Left ventricle myocardium inferior (tissue), 1 donor: ENCODE data around the gene CACHD1. TPM values are rescaled to one million over a fixed set of nuclear protein-coding genes. Genes with fewer than 3 reads are reported as not detected.

Experiments
- DNase-seq: peaks from one replicate; pipeline ENCODE4 v3.0.0-alpha.2; 2020
- H3K27ac ChIP-seq: fragments of 200-600 bp; replicated peaks from 2 replicates; pipeline ENCODE4 v1.8.0; 2021
- H3K27me3 ChIP-seq: fragments of 200-600 bp; 2 replicates; pipeline ENCODE4 v1.8.0; 2021; ENCODE audit warnings: low read depth
- H3K36me3 ChIP-seq: fragments of 200-600 bp; 2 replicates; pipeline ENCODE4 v1.8.0; 2021
- H3K4me1 ChIP-seq: fragments of 200-600 bp; 2 replicates; pipeline ENCODE4 v1.8.0; 2021
- H3K4me3 ChIP-seq: fragments of 200-600 bp; 2 replicates; pipeline ENCODE4 v1.8.0; 2021; ENCODE audit warnings: mild to moderate bottlenecking, moderate library complexity
- H3K9me3 ChIP-seq: fragments of 200-600 bp; replicated peaks from 2 replicates; pipeline ENCODE4 v1.8.0; 2021
- intact Hi-C: fragments of 100-400 bp; cut with micrococcal nuclease; formaldehyde crosslinking; loops from one replicate; pipeline ENCODE4 v1.11.0; 2022
- total RNA-seq: library from RNA; stranded (reverse); fragmentation: NEBNext Ultra II Directional; extraction: Animal tissue kit (Norgen Biotek cat#: 25700); gene quantifications from one replicate; pipeline ENCODE4 v1.2.1, GENCODE V29; 2021
- TF ChIP-seq, protein P1 (sequence below): fragments of 200-600 bp; IDR thresholded peaks from 2 replicates; pipeline ENCODE4 v1.8.0; 2021; ENCODE audit warnings: antibody characterized with exemption, mild to moderate bottlenecking, borderline replicate concordance
- donor health status: DM: no; HTN: yes; CAD: no; lungs with severe emphysema.

CACHD1 gene
- total RNA-seq, 1 donor from 2014 or later: 2.7 TPM

DNA sequence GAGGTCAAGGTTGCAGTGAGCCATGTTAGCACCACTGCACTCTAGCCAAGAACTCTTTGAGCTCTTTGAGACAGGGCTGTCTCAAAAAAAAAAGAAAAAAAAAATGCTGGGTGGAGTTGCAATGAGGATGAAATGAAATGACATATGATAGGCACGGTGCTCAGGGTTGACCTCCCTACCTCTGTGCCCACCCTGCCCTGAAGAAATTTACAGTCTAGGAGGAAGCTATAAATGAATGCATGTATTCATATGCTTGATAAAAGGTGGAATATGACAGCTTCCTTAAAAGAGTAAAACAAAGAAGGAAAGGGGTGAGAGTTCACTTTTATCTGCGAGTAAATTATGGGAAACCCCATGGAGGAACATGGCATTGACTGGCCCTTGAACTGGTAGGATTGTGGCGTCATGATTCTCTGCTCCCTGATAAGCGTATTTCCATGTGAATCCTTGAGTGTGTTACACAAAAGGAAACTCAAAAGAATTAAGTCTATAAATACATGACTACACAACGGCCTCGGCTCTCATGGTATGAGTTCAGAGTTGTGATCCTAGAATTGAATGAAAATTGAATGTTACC is 215.9 kb downstream of the CACHD1 start:
- Histone ChIP-seq H3K36me3 (peaks cover 13% of the 10 kb centered on the region), H3K27me3 (no peaks in the 10 kb centered on the region), H3K27ac (no peak overlapping the region), H3K9me3 (no peaks in the 10 kb centered on the region), H3K4me3 (no peak overlapping the region), H3K4me1 (peaks cover 20% of the 10 kb centered on the region)
- TF ChIP-seq, protein P1, sequence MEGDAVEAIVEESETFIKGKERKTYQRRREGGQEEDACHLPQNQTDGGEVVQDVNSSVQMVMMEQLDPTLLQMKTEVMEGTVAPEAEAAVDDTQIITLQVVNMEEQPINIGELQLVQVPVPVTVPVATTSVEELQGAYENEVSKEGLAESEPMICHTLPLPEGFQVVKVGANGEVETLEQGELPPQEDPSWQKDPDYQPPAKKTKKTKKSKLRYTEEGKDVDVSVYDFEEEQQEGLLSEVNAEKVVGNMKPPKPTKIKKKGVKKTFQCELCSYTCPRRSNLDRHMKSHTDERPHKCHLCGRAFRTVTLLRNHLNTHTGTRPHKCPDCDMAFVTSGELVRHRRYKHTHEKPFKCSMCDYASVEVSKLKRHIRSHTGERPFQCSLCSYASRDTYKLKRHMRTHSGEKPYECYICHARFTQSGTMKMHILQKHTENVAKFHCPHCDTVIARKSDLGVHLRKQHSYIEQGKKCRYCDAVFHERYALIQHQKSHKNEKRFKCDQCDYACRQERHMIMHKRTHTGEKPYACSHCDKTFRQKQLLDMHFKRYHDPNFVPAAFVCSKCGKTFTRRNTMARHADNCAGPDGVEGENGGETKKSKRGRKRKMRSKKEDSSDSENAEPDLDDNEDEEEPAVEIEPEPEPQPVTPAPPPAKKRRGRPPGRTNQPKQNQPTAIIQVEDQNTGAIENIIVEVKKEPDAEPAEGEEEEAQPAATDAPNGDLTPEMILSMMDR: no peak
- intact Hi-C loops: loop anchor here (2.0 kb wide), 1 partner anchor 139 kb away; no protein-coding TSS in a partner anchor
- DNase-seq: no peak

- Histone ChIP-seq H3K36me3 (peaks cover 12% of the 10 kb centered on the region), H3K9me3 (no peaks in the 10 kb centered on the region), H3K4me1 (peaks cover 24% of the 10 kb centered on the region), H3K27me3 (no peaks in the 10 kb centered on the region), H3K27ac (no peak overlapping the region), H3K4me3 (no peak overlapping the region)
- TF ChIP-seq, protein P1: peak; percentile 93
- DNase-seq: no peak
- intact Hi-C loops: loop anchor here (2.0 kb wide), 1 partner anchor 138 kb away; no protein-coding TSS in a partner anchor
Measured at GRCh38 chr1:64686828-64687724, 217.1 kb downstream of the CACHD1 start.

DNA sequence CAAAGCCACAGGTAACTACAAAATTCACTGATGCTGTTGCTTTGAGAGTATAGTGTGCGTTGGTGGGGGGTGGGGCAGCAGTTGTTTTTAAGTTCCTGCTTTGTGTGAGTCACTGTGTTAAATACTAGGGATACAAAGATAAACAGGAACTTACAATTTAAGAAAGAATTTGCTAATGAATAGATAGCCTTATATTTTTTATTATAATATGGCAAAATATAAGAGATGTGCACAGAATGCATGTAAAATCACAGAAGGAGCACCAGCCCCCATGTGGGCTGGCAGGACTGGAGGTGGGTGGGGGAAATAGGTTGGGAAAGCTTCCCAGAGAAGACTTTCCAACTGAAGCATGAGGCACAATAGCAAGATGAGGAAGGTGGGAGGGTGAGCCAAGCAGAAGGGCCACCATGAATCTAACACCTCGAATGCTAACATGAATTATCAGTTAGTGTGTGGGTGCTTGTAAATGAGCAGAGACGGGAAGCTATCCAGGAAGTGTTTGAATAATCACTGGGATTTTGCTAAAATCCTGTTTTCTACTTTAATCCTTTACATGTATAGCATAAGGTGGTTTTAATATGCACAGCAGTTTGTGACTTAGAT is 217.9 kb downstream of the CACHD1 start:
- Histone ChIP-seq H3K9me3 (no peaks in the 10 kb centered on the region), H3K27ac (no peak overlapping the region), H3K27me3 (no peaks in the 10 kb centered on the region), H3K4me3 (no peak overlapping the region), H3K36me3 (peaks cover 4% of the 10 kb centered on the region), H3K4me1 (peaks cover 25% of the 10 kb centered on the region)
- DNase-seq: no peak
- TF ChIP-seq, protein P1: no peak
- intact Hi-C loops: loop anchor here (2.0 kb wide), 1 partner anchor 137 kb away; no protein-coding TSS in a partner anchor

DNA sequence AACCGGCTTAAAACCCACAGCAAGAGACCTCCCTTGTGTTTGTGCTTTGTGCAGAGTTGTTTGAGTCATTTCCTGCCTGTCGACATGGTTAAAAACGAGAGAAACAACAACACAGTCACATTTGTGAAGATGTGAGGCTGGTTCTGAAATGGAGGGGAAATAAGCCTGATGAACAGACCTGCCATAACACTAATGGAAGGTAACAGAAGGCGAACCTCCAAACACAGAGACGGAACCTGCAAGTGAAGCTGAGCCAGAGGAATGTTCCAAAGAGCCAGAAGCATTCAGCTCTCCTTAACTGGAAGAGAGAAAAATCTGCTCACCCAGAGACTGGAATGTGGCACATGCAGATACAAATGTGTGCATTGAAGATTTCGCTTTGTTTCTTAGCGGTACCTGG is 221.7 kb downstream of the CACHD1 start:
- Histone ChIP-seq H3K27ac (no peak overlapping the region), H3K9me3 (no peaks in the 10 kb centered on the region), H3K4me3 (no peak overlapping the region), H3K27me3 (no peaks in the 10 kb centered on the region), H3K4me1 (peaks cover 17% of the 10 kb centered on the region), H3K36me3 (peaks cover 4% of the 10 kb centered on the region)
- TF ChIP-seq, protein P1: no peak
- DNase-seq: no peak
- intact Hi-C loops: no loop called here

DNA sequence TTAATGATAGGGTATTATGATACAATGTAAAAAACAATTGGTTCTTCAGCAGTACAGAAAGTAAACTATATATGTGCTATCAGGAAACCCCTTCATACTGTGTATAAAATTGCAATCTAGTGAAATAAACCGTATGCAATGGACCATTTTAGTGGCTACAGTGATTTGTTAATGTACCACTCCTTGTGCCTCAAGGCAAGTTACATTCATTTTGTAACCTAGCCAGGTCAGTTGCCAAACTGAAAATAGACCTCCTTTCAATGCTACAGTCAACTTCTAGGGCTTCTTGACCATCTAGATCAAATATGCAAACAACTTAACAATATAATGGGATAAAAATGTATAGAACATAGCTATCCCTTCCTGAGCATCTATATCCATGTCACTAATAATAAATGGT is 223.0 kb downstream of the CACHD1 start:
- no peaks in the 10 kb centered on the region for H3K27me3 ChIP-seq
- peaks cover 4% of the 10 kb centered on the region for H3K36me3 ChIP-seq
- peaks cover 5% of the 10 kb centered on the region for H3K4me1 ChIP-seq
- H3K4me3 ChIP-seq: no peak overlapping the region
- H3K9me3 ChIP-seq: no peaks in the 10 kb centered on the region
- TF ChIP-seq, protein P1: no peak
- intact Hi-C loops: no loop called here
- no peak for DNase-seq
- H3K27ac ChIP-seq: no peak overlapping the region
